ENCODE results near the gene TRAF1.

TRAF1 gene

GRCh38 chr9:120875643-120875953 is 51.0 kb downstream of the TRAF1 start:
- DNase-seq (ENCODE audit: low read depth), result no peak

GRCh38 chr9:120875195-120875565 is 51.4 kb downstream of the TRAF1 start:
- no peak for DNase-seq (ENCODE audit: low read depth)
- TF ChIP-seq CTCF (IDR thresholded peaks at IDR 0.05; ENCODE audit: insufficient read depth, low read depth, low read length, missing control alignments), result no peak
- H3K4me3 ChIP-seq (ENCODE audit: low read depth, low read length), result no peak overlapping the region

More at GRCh38 chr9:120875643-120875953, 51.0 kb downstream of the TRAF1 start:
- TF ChIP-seq CTCF (IDR thresholded peaks at IDR 0.05; ENCODE audit: insufficient read depth, low read depth, low read length, missing control alignments), result no peak
- H3K4me3 ChIP-seq (ENCODE audit: low read depth, low read length), result peak overlapping the region; percentile 71

GRCh38 chr9:120874226-120875194 is 52.1 kb downstream of the TRAF1 start:
- TF ChIP-seq CTCF (IDR thresholded peaks at IDR 0.05; ENCODE audit: insufficient read depth, low read depth, low read length, missing control alignments), result no peak
- no peak for DNase-seq (ENCODE audit: low read depth)
- H3K4me3 ChIP-seq (ENCODE audit: low read depth, low read length), result no peak overlapping the region

GRCh38 chr9:120873512-120873911 is 53.1 kb downstream of the TRAF1 start:
- H3K4me3 ChIP-seq (ENCODE audit: low read depth, low read length), result no peak overlapping the region
- DNase-seq (ENCODE audit: low read depth), result no peak
- TF ChIP-seq CTCF (IDR thresholded peaks at IDR 0.05; ENCODE audit: insufficient read depth, low read depth, low read length, missing control alignments), result no peak

- no peak overlapping the region for H3K4me3 ChIP-seq (ENCODE audit: low read depth, low read length)
- no peak for DNase-seq (ENCODE audit: low read depth)
- TF ChIP-seq CTCF (IDR thresholded peaks at IDR 0.05; ENCODE audit: insufficient read depth, low read depth, low read length, missing control alignments), result no peak
Measured at GRCh38 chr9:120872791-120873502, 53.6 kb downstream of the TRAF1 start.

- no peak overlapping the region for H3K4me3 ChIP-seq (ENCODE audit: low read depth, low read length)
- DNase-seq (ENCODE audit: low read depth), result no peak
- no peak for TF ChIP-seq CTCF (IDR thresholded peaks at IDR 0.05; ENCODE audit: insufficient read depth, low read depth, low read length, missing control alignments)
Measured at GRCh38 chr9:120870206-120870605, 56.4 kb downstream of the TRAF1 start.

All from GM12865 (cell line).